GM12864 (cell line): ENCODE data around the gene ZNF341.

ENCODE experiments used
- DNase-seq: peaks from one replicate; pipeline ENCODE4 v3.0.0-alpha.2; 2011; ENCODE audit warnings: low read depth
- H3K4me3 ChIP-seq: 2 replicates; pipeline ENCODE4 v1.5.1; 2011; ENCODE audit warnings: mild to moderate bottlenecking, low read depth, low read length, control low read depth
- TF ChIP-seq, protein P1 (sequence below): IDR thresholded peaks from 2 replicates; pipeline ENCODE4 v1.5.1; 2011; ENCODE audit warnings: low read depth, mild to moderate bottlenecking, moderate library complexity, low read length, control low read depth, inconsistent platforms; ENCODE audit errors: missing control alignments

ZNF341 gene

DNA sequence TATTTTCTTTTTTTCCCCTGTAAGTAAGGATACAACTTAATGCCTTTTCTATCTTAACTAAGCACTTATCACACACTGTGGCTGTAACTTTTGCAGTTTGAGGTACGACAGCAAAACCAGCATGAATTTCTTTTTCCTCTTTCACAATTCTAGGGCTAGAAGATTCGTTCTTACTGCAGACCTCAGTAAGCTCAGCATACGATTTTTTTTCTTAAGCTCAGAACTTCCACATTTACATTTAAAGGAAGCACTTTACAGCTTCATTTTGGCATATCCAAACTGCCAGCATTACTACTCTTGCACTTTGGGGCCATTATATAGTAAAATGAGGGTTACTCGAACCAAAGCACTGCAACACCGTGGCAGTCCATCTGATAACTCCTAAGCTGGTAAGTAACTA lies 78.5 kb downstream of the ZNF341 start:
- DNase-seq, result no peak
- H3K4me3 ChIP-seq, result no peak overlapping the region
- TF ChIP-seq, protein P1, sequence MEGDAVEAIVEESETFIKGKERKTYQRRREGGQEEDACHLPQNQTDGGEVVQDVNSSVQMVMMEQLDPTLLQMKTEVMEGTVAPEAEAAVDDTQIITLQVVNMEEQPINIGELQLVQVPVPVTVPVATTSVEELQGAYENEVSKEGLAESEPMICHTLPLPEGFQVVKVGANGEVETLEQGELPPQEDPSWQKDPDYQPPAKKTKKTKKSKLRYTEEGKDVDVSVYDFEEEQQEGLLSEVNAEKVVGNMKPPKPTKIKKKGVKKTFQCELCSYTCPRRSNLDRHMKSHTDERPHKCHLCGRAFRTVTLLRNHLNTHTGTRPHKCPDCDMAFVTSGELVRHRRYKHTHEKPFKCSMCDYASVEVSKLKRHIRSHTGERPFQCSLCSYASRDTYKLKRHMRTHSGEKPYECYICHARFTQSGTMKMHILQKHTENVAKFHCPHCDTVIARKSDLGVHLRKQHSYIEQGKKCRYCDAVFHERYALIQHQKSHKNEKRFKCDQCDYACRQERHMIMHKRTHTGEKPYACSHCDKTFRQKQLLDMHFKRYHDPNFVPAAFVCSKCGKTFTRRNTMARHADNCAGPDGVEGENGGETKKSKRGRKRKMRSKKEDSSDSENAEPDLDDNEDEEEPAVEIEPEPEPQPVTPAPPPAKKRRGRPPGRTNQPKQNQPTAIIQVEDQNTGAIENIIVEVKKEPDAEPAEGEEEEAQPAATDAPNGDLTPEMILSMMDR, result no peak

DNA sequence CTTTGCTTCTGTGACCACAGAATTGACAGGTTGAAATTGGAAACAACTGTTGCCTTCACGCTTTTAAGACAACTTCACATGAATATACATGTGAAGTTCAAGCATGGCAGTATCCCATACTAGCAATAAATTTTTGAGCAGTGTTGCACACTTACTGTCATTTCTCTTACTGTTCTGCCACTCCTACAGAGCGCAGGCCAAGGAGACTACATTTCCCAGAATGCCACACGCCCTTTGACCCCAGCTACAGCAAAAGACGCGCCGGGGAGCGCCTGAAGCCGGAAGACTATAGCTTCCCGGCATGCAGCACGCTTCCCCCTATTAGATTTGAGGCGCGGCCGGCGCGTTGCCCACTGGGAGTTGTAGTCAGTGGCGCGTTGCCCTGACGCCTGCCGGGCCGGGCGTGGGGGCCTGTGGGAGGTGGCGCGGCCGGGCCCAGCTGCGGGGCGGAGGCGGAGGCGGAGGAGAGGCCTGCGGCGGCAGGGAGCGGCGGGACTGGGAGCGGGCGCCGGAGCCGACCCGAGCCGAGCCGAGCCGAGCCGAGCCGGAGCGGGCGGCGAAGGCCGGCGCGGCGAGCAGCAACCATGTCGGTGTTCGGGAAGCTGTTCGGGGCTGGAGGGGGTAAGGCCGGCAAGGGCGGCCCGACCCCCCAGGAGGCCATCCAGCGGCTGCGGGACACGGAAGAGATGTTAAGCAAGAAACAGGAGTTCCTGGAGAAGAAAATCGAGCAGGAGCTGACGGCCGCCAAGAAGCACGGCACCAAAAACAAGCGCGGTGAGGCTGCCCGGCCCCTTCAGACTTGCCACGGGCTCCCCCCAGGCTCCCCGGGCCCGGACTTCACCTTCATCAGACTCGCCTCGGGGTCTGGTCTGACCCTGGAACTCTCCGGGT lies 79.3 kb downstream of the ZNF341 start, which contains the start of gene CHMP4B:
Gene CHMP4B, plus strand, starts transcription at position 464 of the 891 bp plus-strand sequence. Its CDS starts 121 bp downstream, at position 585.
- peak within 1 kb of the TSS; percentile 84 for H3K4me3 ChIP-seq
- DNase-seq, result peak; percentile 90
- TF ChIP-seq, protein P1, result no peak

DNA sequence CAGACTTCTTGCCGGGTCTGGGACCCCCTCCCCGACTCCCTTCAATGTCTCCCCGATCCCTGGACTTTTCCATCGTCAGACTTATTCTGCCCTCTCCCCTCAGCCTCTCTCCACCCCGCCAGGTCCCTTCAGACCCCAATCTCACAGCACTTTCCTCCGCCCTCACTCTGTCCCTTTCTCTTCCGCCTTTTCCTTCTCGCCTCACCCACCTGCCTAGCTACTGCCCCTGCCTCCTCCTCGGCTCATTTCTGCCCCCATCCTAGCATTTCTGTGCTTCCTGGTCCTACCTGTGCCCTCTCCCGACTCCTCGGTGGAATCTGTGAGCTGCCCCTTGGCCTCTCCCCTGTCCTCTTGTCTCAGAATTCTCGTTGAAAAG lies 80.0 kb downstream of the ZNF341 start:
- TF ChIP-seq, protein P1, result no peak
- DNase-seq, result no peak
- H3K4me3 ChIP-seq, result peak overlapping the region; percentile 84

DNA sequence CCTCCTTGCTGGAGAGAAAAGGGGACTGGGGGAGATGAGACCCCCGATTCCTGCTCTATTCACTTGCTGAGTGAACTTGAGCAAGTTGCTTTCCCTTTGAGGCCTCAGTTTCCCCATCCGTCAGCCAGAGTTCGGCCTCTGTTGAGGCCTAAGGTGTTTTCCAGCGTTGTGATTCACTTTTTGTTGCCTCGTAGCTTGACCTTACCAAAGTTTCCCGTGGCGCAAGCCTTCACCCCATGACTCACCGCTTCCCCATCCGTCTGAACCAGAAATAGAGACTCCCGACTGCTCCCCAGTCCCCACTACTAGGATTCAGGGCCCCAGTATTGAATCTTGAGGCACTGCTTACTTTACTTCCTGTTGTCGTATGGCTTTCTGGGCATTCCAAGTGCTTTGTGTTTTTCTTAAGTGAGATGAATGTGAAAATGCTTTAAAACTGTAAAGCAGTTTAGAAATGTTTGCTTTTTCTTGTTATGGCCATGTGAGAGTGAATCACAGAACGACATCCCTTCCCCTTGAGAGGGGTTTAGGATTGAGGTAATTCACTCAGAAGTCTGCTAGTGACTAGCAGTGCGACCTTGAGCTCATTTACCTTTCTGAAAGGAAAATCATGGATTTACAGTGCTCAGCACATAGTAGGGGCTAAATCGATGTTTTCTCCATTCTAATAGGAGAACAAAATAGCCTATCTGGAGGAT lies 80.5 kb downstream of the ZNF341 start:
- H3K4me3 ChIP-seq, result peak overlapping the region; percentile 84
- TF ChIP-seq, protein P1, result no peak
- no peak for DNase-seq

DNA sequence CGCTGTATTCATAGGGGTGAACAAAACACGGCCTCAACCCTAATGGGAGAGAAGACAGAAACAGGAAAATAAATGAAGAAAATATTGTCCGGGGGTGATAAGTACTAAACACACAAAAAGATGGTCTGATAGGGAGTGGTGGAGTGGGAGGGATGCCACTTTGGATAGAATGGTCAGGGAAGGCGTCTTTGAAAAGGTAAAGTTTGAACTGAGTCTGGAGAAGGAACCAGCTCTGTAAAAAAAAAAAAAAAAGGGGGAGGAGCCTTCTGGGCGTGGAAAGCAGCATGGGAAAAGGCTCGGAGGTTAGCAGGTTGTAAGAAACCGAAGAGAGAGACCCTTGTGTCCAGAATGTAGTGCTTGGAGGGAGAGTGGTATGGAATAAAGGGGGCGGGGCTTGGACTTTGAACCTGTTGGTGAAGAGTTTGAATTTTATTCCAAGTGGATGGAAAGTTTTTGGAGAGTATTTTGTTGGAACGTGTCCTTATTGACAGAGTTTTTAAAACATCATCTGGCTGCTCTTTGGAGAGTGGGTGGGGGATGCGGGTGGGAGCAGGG lies 81.2 kb downstream of the ZNF341 start:
- TF ChIP-seq, protein P1, result no peak
- peak overlapping the region; percentile 84 for H3K4me3 ChIP-seq
- no peak for DNase-seq

DNA sequence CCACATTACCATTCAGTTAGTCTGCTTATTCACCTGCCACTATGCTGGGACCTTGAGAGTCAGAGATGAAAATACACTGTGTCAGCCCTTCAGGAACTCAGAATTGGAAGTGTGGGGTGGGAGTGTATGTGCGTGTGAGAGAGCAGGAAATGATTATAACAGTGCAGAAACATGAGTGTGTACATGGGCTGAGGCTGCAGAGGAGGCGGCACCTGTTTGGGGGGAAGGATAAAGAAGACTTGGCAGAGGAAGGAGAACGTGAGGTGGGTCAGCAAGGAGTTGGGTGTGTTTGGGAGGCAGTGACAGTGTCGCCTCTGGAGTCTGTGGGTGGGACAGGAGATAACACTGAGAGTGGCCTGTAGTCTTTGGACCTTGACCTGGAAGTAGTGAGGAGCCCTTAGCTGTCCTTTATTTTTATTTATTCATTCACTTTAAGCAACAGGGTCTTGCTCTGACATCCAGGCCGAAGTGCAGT lies 82.5 kb downstream of the ZNF341 start:
- DNase-seq, result no peak

More for the DNA sequence above, 82.5 kb downstream of the ZNF341 start:
- H3K4me3 ChIP-seq, result no peak overlapping the region
- TF ChIP-seq, protein P1, result no peak
